ENCODE results near the gene C6orf89. TPM values are rescaled to one million over a fixed set of nuclear protein-coding genes. Genes with fewer than 3 reads are reported as not detected.

C6orf89 gene
- polyA plus RNA-seq, 1 experiment = 59.7 TPM

GRCh38 chr6:36963451-36964290 is 77.9 kb downstream of the C6orf89 start:
- H3K9me3 ChIP-seq (ENCODE audit: control insufficient read depth, insufficient read depth, low read length) = no peaks in the 10 kb centered on the region; the same call in 1 of the 2 replicates
- CTCF ChIA-PET = interaction anchor here (1.1 to 1.3 kb wide), 3 partner anchors 9 to 198 kb away, joined by 3 to 4 read pairs (median 3); partner anchors contain the start of gene C6orf89
- no peak for DNase-seq (ENCODE audit: low read depth, low spot score)
- H3K4me3 ChIP-seq (ENCODE audit: low read depth, low read length) = no peak overlapping the region
- H3K27me3 ChIP-seq (ENCODE audit: control insufficient read depth, insufficient read depth, low read length) = no peaks in the 10 kb centered on the region
- POLR2A ChIA-PET = no interaction called here
- H3K27ac ChIP-seq (ENCODE audit: low read depth, low read length) = no peak overlapping the region
- no peak for TF ChIP-seq CTCF (IDR thresholded peaks at IDR 0.05; ENCODE audit: low read depth, low read length)

- no peak for TF ChIP-seq CTCF (IDR thresholded peaks at IDR 0.05; ENCODE audit: low read depth, low read length)
- ChIA-PET POLR2A (no interaction called here), CTCF (interaction anchor here (1.1 to 1.3 kb wide), 3 partner anchors 8 to 199 kb away, joined by 3 to 4 read pairs (median 3); partner anchors contain the start of gene C6orf89)
- no peak for DNase-seq (ENCODE audit: low read depth, low spot score)
- H3K9me3 ChIP-seq (ENCODE audit: control insufficient read depth, insufficient read depth, low read length) = no peaks in the 10 kb centered on the region
- H3K27ac ChIP-seq (ENCODE audit: low read depth, low read length) = no peak overlapping the region
- H3K4me3 ChIP-seq (ENCODE audit: low read depth, low read length) = no peak overlapping the region
- H3K27me3 ChIP-seq (ENCODE audit: control insufficient read depth, insufficient read depth, low read length) = no peaks in the 10 kb centered on the region
Observed at GRCh38 chr6:36964349-36964748, 78.6 kb downstream of the C6orf89 start.

GRCh38 chr6:36964908-36965307 is 79.2 kb downstream of the C6orf89 start:
- ChIA-PET POLR2A (no interaction called here), CTCF (interaction anchor here (1.1 to 1.6 kb wide), 3 partner anchors 8 to 199 kb away, joined by 3 to 4 read pairs (median 3); no protein-coding TSS in a partner anchor)
- H3K4me3 ChIP-seq (ENCODE audit: low read depth, low read length) = no peak overlapping the region
- no peaks in the 10 kb centered on the region for H3K27me3 ChIP-seq (ENCODE audit: control insufficient read depth, insufficient read depth, low read length)
- H3K9me3 ChIP-seq (ENCODE audit: control insufficient read depth, insufficient read depth, low read length) = no peaks in the 10 kb centered on the region
- no peak for TF ChIP-seq CTCF (IDR thresholded peaks at IDR 0.05; ENCODE audit: low read depth, low read length)
- no peak for DNase-seq (ENCODE audit: low read depth, low spot score)
- H3K27ac ChIP-seq (ENCODE audit: low read depth, low read length) = no peak overlapping the region

GRCh38 chr6:36967301-36967700 is 81.5 kb downstream of the C6orf89 start:
- H3K27me3 ChIP-seq (ENCODE audit: control insufficient read depth, insufficient read depth, low read length) = no peaks in the 10 kb centered on the region
- DNase-seq (ENCODE audit: low read depth, low spot score) = no peak
- no peak overlapping the region for H3K27ac ChIP-seq (ENCODE audit: low read depth, low read length)
- ChIA-PET POLR2A (no interaction called here), CTCF (no interaction called here)
- no peak for TF ChIP-seq CTCF (IDR thresholded peaks at IDR 0.05; ENCODE audit: low read depth, low read length)
- no peak overlapping the region for H3K4me3 ChIP-seq (ENCODE audit: low read depth, low read length)
- no peaks in the 10 kb centered on the region for H3K9me3 ChIP-seq (ENCODE audit: control insufficient read depth, insufficient read depth, low read length)

GRCh38 chr6:36967757-36968156 is 82.0 kb downstream of the C6orf89 start:
- Histone ChIP-seq H3K27me3 (ENCODE audit: control insufficient read depth, insufficient read depth, low read length) (no peaks in the 10 kb centered on the region), H3K27ac (ENCODE audit: low read depth, low read length) (no peak overlapping the region), H3K4me3 (ENCODE audit: low read depth, low read length) (no peak overlapping the region), H3K9me3 (ENCODE audit: control insufficient read depth, insufficient read depth, low read length) (no peaks in the 10 kb centered on the region)
- ChIA-PET CTCF (no interaction called here), POLR2A (no interaction called here)
- no peak for DNase-seq (ENCODE audit: low read depth, low spot score)
- TF ChIP-seq CTCF (IDR thresholded peaks at IDR 0.05; ENCODE audit: low read depth, low read length) = no peak

Data from AG04450 (cell line).